HG03378 (cell line): ENCODE data around the gene EIF4G3.
"Not testable (repeated sequence)": the region's sequence is repeated elsewhere in the genome, so short reads cannot be mapped to it uniquely, and the experiment has no call there.

Source experiments
- ATAC-seq: cut with Tn5 transposase; IDR thresholded peaks from one replicate; pipeline ENCODE4 v1.9.1; 2021; ENCODE audit warnings: mild to moderate bottlenecking, moderate library complexity; ENCODE audit not compliant: unreplicated experiment

The EIF4G3 gene

DNA sequence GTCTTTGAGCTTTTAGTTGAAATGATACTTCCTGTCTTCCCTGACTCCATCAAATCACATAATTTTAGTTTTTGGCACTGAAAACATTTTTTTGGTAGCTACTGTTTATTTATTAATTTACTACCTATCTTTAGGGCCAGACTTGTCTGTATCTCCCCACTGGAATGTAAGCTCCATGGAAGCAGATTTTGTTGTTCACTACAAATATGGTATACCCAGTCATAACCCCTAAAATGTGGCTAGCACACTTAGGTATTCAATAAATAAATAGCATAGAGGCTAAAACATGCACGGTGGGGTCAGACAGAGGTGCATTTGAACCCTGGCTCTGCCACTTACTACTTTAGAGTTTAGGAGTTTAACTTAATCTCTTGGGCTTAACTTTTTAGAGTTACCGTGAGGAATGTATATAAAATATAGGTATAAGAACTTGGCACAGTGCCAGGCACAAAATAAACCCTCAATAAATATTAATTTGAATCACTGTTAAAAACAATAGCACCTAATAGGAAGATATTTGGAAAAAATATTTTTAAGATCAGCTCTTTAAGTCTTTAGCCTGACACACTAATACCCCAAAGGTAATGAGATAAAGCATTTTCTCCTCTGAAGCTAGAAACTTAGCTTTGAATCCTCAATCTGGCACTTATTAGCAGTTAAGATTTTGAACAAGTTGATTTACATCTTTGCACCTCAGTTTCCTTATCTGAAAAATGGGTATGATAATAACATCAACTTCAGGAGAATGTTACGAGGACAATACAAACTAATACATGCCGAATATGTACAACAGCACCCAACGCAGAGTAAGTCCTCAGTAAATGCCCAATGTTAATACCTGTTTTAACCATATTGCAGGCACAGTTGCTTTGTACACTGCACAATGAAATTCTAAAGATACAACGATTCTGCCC is 330.0 kb downstream of the EIF4G3 start:
- no peak for ATAC-seq

DNA sequence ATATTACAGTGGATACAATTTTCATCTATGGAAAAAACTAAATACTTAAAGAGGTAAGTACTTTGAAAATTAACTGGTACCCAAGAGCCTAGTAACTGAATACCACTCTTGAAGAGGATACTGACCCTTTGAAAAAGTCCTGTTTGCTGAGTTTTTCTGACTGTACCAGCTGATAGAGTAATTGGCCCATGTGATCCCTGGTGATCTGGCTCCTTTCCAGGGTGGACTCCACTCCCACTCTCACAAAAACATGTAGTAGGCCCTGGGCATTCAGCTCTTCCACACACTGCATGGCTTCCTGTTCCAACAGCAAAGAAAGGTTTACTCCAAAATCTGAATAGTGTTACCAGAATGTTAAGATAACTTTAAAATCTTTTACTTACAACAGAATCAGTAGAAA is 336.0 kb downstream of the EIF4G3 start:
- no peak for ATAC-seq

DNA sequence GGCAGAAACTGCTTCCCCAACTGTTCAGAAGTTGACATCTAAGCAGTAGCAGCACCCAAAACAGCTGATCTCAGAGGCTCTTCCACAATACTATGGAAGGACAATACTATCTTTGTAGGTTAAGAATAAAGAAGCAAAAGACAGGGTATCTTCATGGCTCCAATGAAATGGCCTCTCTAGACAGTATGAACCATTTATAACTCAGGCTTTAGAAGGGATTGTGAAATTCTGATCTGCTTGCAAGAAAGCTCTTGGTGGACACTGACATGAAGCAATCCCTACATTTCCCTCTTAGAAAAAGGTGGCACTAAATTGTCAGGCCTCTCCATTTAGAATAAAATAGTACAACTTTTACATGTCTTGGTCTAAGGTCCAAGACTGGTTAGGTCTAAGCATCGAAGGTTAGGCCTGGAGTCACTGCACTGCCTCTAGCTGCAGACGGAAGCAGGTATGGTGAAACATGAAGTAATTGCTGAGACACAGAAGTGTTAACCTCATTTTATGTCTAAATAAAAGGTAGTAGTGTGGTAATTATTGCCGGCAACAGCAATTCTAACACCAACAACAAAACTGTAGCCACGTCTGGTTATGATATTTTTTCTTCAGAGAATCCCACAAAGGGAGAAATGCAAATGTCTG is 339.0 kb downstream of the EIF4G3 start:
- no peak for ATAC-seq

DNA sequence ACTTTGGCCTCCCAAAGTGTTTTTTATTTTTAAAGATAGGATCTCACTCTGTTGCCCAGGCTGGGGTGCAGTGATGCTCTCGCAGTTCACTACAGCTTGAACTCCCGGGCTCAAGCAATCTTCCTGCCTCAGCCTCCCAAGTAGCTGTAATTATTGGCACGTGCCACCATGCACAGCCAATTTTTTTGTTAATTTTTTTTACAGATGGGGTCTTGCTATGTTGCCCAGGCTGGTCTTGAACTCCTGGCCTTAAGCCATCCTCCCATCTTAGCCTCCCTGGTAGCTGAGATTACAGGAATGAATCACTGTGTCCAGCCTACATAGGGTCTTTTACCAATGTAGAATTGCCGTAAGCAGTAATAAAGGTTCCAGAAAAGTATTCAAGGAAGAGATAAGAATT is 340.5 kb downstream of the EIF4G3 start:
- no peak for ATAC-seq

DNA sequence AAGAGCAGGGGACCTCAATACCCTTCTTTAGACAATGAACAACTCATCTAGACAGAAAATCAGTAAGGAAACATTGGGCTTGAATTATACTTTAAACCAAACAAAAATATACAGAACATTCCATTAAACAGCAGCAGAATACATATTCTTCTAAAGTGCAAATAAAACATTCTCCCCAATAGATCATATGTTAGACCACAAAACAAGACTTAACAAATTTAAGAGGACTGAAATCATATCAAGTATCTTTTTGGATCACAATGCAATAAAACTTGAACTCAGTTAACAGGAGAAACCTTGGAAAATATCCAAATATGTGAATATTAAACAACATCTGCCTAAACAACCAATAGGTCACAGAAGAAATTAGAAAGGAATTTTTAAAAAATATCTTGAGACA is 341.9 kb downstream of the EIF4G3 start:
- ATAC-seq, result no peak

DNA sequence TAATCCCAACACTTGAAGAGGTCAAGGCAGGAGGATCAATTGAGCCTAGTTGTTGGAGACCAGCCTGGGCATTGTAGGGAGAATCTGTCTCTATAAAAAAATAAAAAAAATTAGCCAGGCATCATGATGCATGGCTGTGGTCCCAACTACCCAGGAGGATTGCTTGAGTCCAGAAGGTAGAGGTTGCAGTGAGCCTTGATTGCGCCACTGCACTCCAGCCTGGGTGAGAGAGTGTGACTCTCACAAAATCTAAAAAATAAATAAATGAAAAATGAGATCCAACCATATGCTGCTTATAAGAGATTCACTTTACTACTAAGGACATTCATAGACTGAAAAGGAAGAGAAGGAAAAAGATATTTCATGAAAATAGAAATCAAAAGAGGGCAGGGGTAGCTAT is 342.5 kb downstream of the EIF4G3 start:
- no peak for ATAC-seq

DNA sequence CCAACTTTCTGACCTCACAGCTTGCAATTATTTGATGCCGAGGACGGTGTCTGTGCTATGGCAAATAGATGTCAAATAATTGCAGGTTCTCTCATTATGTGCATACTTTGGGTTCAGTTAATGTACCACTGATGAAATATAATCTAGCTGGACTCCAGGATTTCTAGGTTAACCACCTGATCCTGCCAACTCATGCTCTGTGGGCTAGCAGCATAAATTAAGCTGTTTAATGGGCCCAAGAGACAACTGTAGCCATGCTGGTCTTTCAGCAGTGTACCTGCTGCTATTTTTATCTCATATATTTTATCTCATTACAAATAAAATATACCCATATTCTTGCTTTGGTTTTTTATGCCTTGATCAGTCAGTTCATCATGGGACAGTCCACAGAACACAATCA is 346.3 kb downstream of the EIF4G3 start:
- ATAC-seq, result no peak

DNA sequence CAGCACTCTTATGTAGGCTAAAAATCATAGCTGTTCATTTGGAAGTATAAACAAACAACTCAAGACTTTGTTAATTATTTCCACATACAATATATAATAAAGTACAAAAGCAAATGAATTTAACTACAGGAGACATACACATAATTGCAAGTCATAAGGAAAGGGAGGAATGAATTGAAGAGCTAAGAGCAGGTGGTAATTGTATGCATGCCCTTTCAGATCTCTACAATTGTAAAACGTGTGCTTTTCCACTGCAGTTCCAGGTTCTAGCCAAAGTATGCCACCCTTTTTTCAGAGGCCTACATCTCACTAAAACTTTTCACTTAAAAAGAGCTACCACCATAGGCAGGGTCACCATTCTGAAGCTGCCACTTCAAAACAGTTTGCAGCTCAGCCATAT is 346.8 kb downstream of the EIF4G3 start:
- ATAC-seq, result no peak

DNA sequence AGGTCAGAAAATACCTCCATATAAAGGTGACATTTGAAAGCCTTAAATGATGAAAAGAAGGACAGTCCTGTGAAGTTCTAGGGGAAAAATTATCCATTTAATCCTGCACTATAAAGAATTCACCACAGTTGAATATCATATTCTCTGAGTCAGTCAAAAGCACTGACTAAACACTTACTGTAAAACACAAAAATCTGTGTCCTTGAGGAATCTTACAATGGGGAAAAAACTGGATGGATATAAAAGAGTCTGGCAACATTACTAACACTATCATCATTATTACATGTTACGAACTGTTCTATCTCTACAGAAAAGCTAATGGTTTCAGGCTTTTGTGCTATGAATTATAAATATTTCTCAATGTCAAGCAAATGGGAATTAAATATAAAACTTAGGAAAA is 347.2 kb downstream of the EIF4G3 start:
- no peak for ATAC-seq

DNA sequence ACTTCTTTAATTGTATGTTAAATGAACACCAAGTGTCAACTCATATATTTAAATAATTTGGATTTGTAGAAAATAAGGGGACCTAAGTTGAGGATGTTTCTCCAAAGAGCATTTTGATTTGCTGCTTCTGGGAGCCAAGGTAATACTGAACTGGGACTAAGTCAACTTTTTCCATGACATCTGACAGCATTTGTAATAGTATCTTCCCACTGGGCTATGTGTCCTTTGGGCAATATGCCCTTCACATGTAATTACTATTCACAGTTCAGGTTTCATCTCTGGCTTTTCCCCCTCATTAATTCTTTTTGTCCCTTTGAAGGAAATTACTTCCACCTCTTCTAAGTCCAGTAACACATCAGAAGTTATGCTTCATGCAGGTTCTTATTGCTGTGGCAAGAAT is 352.9 kb downstream of the EIF4G3 start:
- no peak for ATAC-seq

DNA sequence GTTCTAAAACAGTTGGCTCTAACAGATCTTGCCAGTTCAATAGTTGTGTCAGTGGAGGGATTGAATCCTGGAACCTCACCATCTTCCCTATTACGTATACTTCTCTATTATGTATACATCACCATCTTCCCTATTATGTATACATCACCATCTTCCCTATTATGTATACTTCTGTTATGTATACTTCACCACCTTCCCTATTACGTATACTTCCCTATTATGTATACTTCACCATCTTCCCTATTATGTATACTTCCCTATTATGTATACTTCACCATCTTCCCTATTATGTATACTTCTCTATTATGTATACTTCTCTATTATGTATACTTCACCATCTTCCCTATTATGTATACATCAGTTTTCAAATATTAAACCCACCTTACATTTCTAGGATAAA is 355.2 kb downstream of the EIF4G3 start:
- no peak for ATAC-seq

DNA sequence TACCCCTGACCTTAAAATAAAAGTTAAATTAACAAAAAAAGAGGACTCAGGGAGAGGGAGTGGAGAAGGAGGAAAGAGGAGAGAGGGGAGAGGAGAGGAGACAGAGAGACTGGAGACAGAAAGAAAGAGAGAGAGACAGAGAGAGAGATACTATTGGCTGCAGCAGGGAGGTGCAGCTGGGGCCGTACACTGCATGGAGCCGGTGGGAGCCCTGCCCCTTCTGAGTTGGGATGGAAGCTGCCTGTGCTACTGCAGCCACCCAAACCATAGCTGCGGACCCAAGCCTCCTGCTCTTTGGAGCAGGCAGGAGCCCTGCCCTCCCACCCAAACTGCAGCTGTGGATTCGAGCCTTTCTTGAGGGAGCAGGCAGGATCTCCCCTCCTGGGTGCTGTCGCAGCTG is 356.9 kb downstream of the EIF4G3 start:
- ATAC-seq, result no peak

DNA sequence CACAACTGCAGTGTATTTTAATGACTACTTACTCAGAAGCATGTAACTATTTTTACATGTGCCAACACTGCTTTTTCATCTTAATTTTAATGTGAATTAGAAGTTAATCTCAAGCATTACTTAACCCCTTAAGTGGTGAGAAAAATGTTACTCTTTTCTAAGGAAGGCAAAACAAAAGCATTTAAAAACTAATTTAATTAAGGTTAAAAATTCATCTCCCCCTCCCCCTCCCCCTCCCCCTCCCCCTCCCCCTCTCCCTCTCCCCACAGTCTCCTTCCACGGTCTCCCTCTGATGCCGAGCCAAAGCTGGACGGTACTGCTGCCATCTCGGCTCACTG is 362.2 kb downstream of the EIF4G3 start:
- no peak for ATAC-seq

DNA sequence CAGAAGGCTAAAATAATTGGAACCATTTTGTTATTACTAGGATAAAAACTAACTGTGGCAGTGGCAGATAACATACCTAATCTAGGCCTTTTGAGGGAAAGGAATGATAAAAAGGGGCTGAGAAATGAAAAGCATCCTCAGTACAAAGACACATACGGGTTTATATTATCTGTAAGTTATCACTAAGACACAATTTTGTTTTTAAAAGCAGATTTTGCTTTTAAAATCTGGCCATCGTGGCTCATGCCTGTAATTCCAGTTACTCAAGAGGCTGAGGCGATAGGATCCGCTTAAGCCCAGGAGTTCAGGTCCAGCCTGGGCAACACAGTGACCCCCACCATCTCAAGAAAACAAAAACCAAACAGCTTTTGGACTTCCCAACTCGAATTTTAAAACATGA is 364.8 kb downstream of the EIF4G3 start:
- ATAC-seq, result no peak

DNA sequence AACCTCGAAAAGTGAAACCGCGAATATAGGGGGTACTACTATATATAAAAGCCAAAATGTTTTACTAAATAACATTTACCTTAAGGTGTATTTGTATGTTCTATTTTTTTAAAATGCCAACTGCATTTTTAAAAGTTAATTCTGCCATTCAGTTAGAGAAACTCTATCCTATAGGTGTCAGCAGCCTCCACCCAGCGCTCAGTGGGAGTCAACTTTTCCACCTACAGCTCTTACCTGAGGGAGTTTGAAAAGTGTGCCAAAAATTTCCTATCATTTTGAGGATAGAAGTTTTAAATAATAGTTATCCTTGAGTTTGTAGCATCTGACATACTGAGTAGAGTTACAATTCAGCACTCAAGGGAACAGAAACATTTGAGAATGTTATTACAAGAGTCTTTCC is 383.5 kb downstream of the EIF4G3 start:
- no peak for ATAC-seq

DNA sequence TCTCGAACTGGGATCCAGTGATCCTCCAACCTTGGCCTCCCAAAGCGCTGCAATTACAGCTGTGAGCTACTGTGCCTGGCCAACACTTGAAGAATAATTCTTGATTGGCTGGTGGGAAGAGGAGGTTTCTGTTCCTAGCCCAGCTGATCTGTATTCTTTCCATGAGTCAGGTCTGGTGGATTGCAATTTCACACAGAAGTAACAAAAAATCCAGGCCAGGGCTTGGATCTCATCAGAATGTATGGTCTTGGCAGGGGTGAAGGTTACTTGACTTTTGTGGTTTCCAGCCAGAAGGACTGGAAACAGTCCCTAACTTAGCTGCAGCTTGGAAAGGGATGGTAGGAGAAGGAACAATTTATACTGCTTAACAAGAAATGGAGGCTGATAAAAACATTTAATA is 384.5 kb downstream of the EIF4G3 start:
- no peak for ATAC-seq

DNA sequence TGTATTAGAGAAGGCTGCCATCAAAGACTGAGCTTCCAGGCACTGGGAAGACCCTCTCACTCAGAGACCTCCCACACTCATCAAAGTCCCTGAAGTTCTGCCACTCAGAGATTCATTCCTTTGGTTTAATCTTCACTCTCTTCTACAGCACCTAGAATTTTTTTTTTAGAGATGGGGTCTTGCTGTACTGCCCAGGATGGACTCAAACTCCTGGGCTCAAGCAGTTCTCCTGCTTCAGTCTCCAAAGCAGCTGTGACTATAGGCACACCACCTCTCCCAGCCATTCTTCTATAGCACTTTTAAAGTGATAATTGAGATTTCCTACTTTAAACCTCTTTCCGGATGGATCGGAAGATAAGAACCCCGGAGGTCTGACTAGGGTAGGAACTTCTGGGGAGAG is 385.9 kb downstream of the EIF4G3 start:
- no peak for ATAC-seq

DNA sequence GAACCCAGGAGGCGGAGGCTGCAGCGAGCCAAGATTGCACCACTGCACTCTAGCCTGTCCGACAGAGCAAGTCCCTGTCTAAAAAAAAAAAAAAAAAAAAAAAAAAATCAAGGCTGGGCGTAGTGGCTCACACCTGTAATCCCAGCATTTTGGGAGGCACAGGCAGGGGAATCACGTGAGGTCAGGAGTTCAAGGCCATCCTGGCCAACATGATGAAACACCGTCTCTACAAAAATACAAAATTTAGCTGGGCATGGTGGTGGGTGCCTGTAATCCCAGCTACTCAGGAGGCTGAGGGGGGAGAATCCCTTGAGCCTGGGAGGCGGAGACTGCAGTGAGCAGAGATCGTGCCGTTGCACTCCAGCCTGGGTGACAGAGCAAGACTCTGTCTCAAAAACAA is 387.1 kb downstream of the EIF4G3 start:
- ATAC-seq, result not testable (repeated sequence)

DNA sequence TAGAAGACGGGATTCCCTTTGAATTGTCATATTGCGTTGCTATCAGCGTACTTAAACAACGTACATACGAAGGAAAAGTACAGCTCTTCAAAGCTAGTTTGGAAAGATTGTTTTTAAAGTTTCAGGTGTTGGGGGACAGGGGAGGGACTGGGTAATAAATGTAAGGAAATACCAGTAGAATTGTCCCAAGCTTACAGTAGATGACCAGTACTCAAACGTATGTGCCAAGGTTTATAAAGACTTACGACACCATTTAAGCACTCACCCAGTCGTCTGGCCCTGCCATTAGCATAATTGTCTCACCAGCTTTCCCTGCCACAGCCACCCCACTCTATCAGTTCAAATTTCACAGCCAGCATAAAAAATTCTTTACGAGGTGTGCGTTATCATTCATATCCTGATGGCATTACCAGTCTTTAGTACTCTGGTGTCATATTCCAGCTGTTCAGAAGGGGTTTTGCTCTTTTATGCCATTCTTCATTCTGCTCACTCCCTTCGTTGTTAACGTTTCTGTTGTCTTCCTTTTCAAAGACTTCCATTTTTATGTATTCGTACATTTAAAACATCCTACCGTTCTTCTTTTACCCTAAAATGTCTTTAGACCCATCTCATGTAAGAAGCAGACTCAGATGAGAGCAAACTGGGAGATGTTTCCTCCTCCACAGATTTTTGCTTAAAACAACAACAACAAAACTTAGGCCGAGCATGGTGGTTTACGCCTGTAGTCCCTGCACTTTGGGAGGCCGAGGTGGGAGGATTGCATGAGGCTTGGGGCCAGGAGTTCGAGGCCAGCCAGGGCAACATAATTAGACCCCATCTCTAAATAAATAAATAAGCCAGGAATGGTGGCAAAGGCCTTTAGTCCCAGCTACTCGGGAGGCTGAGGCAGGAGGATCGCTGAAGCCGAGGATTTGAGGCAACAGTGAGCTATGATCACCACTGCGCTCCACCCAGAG is 388.6 kb downstream of the EIF4G3 start:
- no peak for ATAC-seq

DNA sequence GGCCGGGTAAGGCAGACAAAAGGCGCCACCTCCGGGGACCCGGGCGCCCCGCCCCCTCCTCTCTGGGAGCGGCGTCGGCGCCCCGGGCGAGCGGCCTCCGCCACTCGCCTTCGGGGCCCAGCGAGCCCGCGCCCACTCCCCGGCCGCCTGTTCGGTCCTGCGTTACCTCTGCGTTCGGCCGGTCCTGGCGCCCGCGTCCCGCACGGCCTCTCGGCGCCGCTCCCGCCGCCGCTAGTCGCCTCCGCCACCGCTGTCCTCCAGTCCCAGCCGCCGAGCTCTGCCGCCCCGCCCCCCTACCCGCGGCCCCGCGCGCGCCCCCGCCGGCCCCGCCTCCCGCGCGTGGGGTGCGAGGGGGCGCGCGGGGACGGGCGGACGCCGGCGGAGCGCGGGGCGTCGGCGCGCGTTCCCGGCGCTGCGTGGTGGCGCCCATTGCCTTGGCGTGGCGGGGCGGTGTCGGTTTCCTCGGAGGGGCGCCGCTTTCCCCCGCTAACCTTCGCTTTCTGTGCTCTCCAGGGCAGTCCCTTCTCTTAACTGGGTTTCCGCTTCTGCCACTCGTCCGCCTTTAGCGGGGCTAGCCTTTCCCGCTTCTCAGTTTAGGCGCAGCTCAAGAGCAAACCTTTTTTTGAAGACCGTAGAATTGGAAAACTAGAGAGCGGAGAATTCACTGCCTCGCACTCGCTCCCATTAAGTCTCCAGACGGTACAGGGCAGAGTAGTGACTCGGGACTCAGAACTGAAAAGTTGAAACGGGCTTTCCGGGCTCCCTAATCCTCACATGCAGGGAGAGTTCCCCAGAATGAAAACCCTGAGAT is 389.5 kb downstream of the EIF4G3 start, which contains the start of gene HP1BP3:
Gene HP1BP3, minus strand, starts transcription at position 279 of the 811 bp plus-strand sequence. CDS start 6,867 bp downstream, outside the sequence.
- ATAC-seq, result peak; percentile 23
